ENCODE data around the gene MAP4. TPM values are rescaled to one million over a fixed set of nuclear protein-coding genes. Genes with fewer than 3 reads are reported as not detected.

Gene MAP4
- total and polyA plus RNA-seq, 2 donors (not counting 3 experiments of a cell fraction or from before 2014, with no cell fraction given), result 121 to 290 TPM

DNA sequence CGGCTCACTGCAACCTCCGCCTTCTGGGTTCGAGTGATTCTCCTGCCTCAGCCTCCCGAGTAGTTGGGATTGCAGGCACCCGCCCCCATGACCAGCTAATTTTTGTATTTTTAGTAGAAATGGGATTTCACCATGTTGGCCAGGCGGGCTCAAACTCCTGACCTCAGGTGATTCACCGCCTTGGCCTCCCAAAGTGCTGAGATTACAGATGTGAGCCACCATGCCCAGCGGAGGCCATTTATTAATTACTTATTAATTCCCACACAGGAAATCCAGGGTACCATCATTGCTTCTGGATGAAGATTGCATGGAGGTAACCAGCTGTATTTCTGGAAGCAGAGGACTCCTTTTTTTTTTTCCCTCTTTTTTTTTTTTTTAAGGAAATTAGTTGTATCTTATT is 37.8 kb downstream of the MAP4 start:
- Histone ChIP-seq H3K4me1 (ENCODE audit: control insufficient read depth, extremely low read depth, insufficient read depth, low read length) (peaks cover 21% of the 10 kb centered on the region), H2AFZ (ENCODE audit: low read depth, low read length) (no peak overlapping the region), H4K20me1 (replicated peaks; ENCODE audit: control insufficient read depth, extremely low read depth, insufficient read depth, low read length) (peaks cover 9% of the 10 kb centered on the region), H3K36me3 (ENCODE audit: control insufficient read depth in 2 of 2, extremely low read depth in 1 of 2, insufficient read depth in 2 of 2, low read length in 2 of 2) (peaks cover 0 to 2% of the 10 kb centered on the region in 2 experiments), H3K27me3 (ENCODE audit: control insufficient read depth in 2 of 2, insufficient read depth in 2 of 2, low read length in 2 of 2) (no peaks in the 10 kb centered on the region), H3K4me3 (replicated peaks in 1 of 3; ENCODE audit: insufficient read depth in 1 of 3, low read depth in 1 of 3, low read length in 3 of 3) (no peak overlapping the region), H3K9me1 (replicated peaks; ENCODE audit: control insufficient read depth, extremely low read depth, insufficient read depth, low read length) (no peaks in the 10 kb centered on the region), H3K9ac (replicated peaks; ENCODE audit: extremely low read depth, insufficient read depth, low read length) (no peak overlapping the region), H3K4me2 (ENCODE audit: insufficient read depth, low read length) (no peak overlapping the region), H3K79me2 (ENCODE audit: control insufficient read depth, insufficient read depth, low read length) (peaks cover 38% of the 10 kb centered on the region), H3K27ac (ENCODE audit: insufficient read depth, low read depth, low read length) (no peak overlapping the region), H3K9me3 (replicated peaks; ENCODE audit: control insufficient read depth, insufficient read depth, low read length) (no peaks in the 10 kb centered on the region)
- no TSS peak for BruUV-seq (replicated peaks)
- intact Hi-C loops (cut with micrococcal nuclease), result no loop called here
- ChIA-PET POLR2A (no interaction called here), CTCF (no interaction called here)
- no peak for TF ChIP-seq MYC (IDR thresholded peaks at IDR 0.05; ENCODE audit: low read depth, low read length)
- TF ChIP-seq EZH2 (IDR thresholded peaks at IDR 0.05; ENCODE audit: borderline replicate concordance, low read depth, low read length, severe bottlenecking), result no peak
- no peak for TF ChIP-seq FOS (IDR thresholded peaks at IDR 0.05; ENCODE audit: borderline replicate concordance, insufficient read depth, low read length)
- TF ChIP-seq GATA2 (IDR thresholded peaks at IDR 0.05; ENCODE audit: insufficient read depth, insufficient read length, low read depth, low read length), result no peak
- TF ChIP-seq POLR2A (IDR thresholded peaks at IDR 0.05; ENCODE audit: low read depth, low read length), result no peak
- TF ChIP-seq POLR2AphosphoS5 (IDR thresholded peaks at IDR 0.05; ENCODE audit: insufficient read depth, low read depth, low read length), result no peak
- TF ChIP-seq, protein P1, sequence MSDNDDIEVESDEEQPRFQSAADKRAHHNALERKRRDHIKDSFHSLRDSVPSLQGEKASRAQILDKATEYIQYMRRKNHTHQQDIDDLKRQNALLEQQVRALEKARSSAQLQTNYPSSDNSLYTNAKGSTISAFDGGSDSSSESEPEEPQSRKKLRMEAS (IDR thresholded peaks at IDR 0.05; ENCODE audit: insufficient read depth, insufficient read length), result no peak
- TF ChIP-seq, protein P2, sequence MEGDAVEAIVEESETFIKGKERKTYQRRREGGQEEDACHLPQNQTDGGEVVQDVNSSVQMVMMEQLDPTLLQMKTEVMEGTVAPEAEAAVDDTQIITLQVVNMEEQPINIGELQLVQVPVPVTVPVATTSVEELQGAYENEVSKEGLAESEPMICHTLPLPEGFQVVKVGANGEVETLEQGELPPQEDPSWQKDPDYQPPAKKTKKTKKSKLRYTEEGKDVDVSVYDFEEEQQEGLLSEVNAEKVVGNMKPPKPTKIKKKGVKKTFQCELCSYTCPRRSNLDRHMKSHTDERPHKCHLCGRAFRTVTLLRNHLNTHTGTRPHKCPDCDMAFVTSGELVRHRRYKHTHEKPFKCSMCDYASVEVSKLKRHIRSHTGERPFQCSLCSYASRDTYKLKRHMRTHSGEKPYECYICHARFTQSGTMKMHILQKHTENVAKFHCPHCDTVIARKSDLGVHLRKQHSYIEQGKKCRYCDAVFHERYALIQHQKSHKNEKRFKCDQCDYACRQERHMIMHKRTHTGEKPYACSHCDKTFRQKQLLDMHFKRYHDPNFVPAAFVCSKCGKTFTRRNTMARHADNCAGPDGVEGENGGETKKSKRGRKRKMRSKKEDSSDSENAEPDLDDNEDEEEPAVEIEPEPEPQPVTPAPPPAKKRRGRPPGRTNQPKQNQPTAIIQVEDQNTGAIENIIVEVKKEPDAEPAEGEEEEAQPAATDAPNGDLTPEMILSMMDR (IDR thresholded peaks at IDR 0.05; ENCODE audit: extremely low read depth in 1 of 2, insufficient read depth in 1 of 2, low read depth in 1 of 2, low read length in 2 of 2), result no peak
- TF ChIP-seq JUN (IDR thresholded peaks at IDR 0.05; ENCODE audit: borderline replicate concordance, insufficient read depth, insufficient read length, low read depth), result no peak
- FAIRE-seq (no peak), DNase-seq (ENCODE audit: low read depth, low spot score) (no peak)
- dilution Hi-C loops (cut with MboI; ENCODE audit: extremely low pct_ligation_motif_present, low sequenced_read_pairs), result no loop called here

Data from endothelial cell of umbilical vein (primary cell).